ENCODE data around the gene TMEM214.

Gene TMEM214

DNA sequence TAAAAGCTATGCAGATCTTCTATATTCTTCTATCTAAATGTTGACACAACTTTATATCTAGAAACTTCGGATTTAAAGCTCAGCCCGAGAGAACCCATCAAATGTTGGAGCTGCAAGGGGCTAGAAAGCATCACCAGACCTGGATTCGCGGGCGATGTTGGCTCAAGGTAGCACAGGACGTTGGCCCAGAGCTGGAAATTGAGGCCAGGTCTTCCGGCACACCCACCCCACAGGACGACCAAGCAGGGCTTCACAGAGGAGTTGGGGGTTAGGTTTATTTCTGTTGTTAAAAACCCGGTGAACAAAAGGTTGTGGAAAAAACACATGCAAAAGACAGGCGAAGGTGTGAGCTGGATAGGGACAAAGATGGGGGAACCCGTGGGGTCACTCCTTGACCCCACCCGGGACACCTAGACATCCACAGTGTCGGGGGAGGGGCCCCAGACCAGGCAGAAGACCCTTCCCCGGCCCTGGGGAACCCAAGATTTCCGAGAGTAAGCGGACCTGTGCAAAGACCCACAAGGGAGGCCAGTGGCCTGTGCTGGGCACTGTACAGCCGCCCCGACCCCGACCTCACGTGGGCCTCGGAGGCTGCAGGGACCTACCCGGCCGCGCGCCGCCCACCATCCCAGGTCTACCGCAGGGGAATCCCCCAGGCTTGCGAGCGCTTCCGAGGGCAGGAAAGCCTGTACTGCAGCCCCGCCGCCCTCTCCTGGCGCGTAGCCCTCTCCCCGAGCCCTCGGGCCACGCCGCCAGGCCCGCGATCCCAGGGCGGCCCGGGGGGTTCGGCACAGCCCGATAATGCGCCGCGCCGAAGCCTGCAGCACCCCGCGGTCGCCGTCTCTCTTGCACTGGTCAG is 16.9 kb downstream of the TMEM214 start:
- Histone ChIP-seq H2AFZ (peak overlapping the region; percentile 99), H3K36me3 (ENCODE audit: control insufficient read depth, insufficient read depth, low read length) (no peaks in the 10 kb centered on the region), H3K79me2 (no peaks in the 10 kb centered on the region), H3K9ac (peak overlapping the region; percentile 5), H3K4me1 (peaks cover 2% of the 10 kb centered on the region), H3K27ac (peak overlapping the region; percentile 79), H3K4me2 (ENCODE audit: low read length) (peak overlapping the region; percentile 97), H3K4me3 (ENCODE audit: low read depth, low read length) (peak overlapping the region; percentile 84), H3K9me3 (ENCODE audit: control insufficient read depth, low read length) (no peaks in the 10 kb centered on the region), H3K27me3 (ENCODE audit: control insufficient read depth, insufficient read depth, low read length) (no peaks in the 10 kb centered on the region)
- TF ChIP-seq, protein P1, sequence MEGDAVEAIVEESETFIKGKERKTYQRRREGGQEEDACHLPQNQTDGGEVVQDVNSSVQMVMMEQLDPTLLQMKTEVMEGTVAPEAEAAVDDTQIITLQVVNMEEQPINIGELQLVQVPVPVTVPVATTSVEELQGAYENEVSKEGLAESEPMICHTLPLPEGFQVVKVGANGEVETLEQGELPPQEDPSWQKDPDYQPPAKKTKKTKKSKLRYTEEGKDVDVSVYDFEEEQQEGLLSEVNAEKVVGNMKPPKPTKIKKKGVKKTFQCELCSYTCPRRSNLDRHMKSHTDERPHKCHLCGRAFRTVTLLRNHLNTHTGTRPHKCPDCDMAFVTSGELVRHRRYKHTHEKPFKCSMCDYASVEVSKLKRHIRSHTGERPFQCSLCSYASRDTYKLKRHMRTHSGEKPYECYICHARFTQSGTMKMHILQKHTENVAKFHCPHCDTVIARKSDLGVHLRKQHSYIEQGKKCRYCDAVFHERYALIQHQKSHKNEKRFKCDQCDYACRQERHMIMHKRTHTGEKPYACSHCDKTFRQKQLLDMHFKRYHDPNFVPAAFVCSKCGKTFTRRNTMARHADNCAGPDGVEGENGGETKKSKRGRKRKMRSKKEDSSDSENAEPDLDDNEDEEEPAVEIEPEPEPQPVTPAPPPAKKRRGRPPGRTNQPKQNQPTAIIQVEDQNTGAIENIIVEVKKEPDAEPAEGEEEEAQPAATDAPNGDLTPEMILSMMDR (IDR thresholded peaks at IDR 0.05): no peak

GRCh38 chr2:27050281-27050995 is 17.7 kb downstream of the TMEM214 start:
- Histone ChIP-seq H3K27me3 (ENCODE audit: control insufficient read depth, insufficient read depth, low read length) (no peaks in the 10 kb centered on the region), H3K4me3 (ENCODE audit: low read depth, low read length) (peak overlapping the region; percentile 84), H3K9me3 (ENCODE audit: control insufficient read depth, low read length) (no peaks in the 10 kb centered on the region), H3K4me1 (peaks cover 2% of the 10 kb centered on the region), H3K27ac (peak overlapping the region; percentile 79), H2AFZ (peak overlapping the region; percentile 99), H3K9ac (peak overlapping the region; percentile 11), H3K36me3 (ENCODE audit: control insufficient read depth, insufficient read depth, low read length) (no peaks in the 10 kb centered on the region), H3K4me2 (ENCODE audit: low read length) (peak overlapping the region; percentile 97), H3K79me2 (no peaks in the 10 kb centered on the region)
- TF ChIP-seq, protein P1 (IDR thresholded peaks at IDR 0.05): peak; percentile 47

DNA sequence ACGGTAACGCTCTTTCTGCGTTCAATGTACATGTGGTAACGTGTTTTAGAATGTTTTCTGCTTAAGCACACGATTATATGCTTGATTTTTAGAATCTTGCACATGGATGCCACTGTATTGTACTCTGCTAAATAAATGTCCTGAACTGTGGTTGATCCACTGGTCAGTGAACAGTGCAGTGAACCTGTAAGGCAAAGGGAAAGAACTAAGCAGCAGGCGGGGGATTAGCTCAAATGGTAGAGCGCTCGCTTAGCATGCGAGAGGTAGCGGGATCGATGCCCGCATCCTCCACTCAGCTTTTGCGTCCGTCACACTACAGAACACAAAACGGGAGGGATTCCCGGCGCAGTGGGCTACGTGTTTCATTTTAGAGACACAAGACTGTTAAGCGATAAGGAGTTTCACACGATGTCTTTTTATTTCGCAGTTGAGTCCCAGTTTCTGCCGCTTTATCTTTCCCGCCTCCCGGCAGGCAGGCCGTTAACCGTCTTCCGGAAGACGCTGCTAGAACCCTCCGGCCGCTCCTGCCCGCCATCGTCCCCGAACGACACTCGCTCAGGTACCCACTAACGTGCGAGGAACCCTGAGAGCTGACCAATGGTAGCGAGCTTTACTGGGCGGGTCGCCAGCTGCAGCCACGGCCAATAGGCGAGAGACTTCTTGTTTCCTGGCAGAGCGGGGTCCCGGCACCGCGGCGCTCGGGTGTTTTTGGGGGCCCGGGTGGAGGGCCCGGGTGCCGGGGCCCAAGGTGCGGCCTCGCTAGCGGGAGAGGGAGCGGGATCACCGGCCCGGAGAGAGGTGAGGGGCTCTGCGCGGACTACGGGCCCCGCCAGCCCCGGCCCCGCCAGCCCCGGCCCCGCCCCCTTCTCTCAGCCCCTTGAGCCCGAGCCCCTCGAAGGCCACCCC is 18.5 kb downstream of the TMEM214 start, which contains the start of gene AGBL5:
TSS of gene AGBL5 (plus strand) at position 673 of the 906 bp plus-strand sequence. CDS start 1,291 bp downstream, outside the sequence.
- peaks cover 2% of the 10 kb centered on the region for H3K4me1 ChIP-seq
- H3K36me3 ChIP-seq (ENCODE audit: control insufficient read depth, insufficient read depth, low read length): no peaks in the 10 kb centered on the region
- H3K79me2 ChIP-seq: no peaks in the 10 kb centered on the region
- no peaks in the 10 kb centered on the region for H3K9me3 ChIP-seq (ENCODE audit: control insufficient read depth, low read length)
- peak within 1 kb of the TSS; percentile 69 for H3K9ac ChIP-seq
- TF ChIP-seq, protein P1 (IDR thresholded peaks at IDR 0.05): no peak
- H2AFZ ChIP-seq: peak within 1 kb of the TSS; percentile 99
- peak within 1 kb of the TSS; percentile 79 for H3K27ac ChIP-seq
- H3K27me3 ChIP-seq (ENCODE audit: control insufficient read depth, insufficient read depth, low read length): no peaks in the 10 kb centered on the region
- peak within 1 kb of the TSS; percentile 84 for H3K4me3 ChIP-seq (ENCODE audit: low read depth, low read length)
- H3K4me2 ChIP-seq (ENCODE audit: low read length): peak within 1 kb of the TSS; percentile 97

GRCh38 chr2:27051902-27052645 is 19.3 kb downstream of the TMEM214 start:
- Histone ChIP-seq H2AFZ (peak overlapping the region; percentile 72), H3K4me3 (ENCODE audit: low read depth, low read length) (peak overlapping the region; percentile 84), H3K79me2 (no peaks in the 10 kb centered on the region), H3K4me2 (ENCODE audit: low read length) (peak overlapping the region; percentile 97), H3K4me1 (peaks cover 2% of the 10 kb centered on the region), H3K9ac (peak overlapping the region; percentile 69), H3K27ac (peak overlapping the region; percentile 79), H3K27me3 (ENCODE audit: control insufficient read depth, insufficient read depth, low read length) (no peaks in the 10 kb centered on the region), H3K36me3 (ENCODE audit: control insufficient read depth, insufficient read depth, low read length) (no peaks in the 10 kb centered on the region), H3K9me3 (ENCODE audit: control insufficient read depth, low read length) (no peaks in the 10 kb centered on the region)
- TF ChIP-seq, protein P1 (IDR thresholded peaks at IDR 0.05): no peak

Data from parathyroid adenoma (tissue), 2 donors.